Embryonic facial prominence (tissue), 1 donor: ENCODE data around the gene BAG3.
"Not testable (repeated sequence)": the region's sequence is repeated elsewhere in the genome, so short reads cannot be mapped to it uniquely, and the experiment has no call there.

Experiments
- DNase-seq: peaks from one replicate; pipeline ENCODE4 v3.0.0-alpha.2; 2016; ENCODE audit errors: extremely low spot score

The BAG3 gene

GRCh38 chr10:119640384-119640783, 10.8 kb upstream of the BAG3 start:
- no peak for DNase-seq

DNA sequence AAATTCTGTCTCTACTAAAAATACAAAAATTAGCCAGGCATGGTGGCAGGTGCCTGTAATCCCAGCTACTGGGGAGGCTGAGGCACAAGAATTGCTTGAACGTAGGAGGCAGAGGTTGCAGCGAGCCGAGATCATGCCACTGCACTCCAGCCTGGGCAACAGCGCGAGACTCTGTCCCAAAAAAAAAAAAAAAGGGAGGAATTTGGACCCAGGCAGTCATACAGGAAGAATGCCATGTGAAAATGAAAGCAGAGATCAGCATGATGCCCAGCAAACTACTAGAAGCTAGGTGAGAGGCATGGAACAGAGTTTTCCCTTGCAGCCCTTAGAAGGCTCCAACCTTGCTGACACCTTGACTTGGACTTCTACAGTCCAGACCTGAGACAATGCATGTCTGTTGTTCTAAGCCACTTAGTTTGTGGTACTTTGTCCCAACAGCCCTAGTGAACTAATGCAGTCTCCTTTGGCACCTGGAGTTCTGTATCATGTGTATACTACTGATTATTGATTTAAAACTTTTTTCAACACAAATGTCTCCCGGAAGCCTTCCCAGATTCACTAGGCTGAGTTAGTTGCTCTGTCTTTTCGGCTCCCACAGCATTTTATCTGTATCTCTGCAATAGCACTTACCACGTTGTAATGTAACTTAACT, 10.2 kb upstream of the BAG3 start:
- DNase-seq = no peak

DNA sequence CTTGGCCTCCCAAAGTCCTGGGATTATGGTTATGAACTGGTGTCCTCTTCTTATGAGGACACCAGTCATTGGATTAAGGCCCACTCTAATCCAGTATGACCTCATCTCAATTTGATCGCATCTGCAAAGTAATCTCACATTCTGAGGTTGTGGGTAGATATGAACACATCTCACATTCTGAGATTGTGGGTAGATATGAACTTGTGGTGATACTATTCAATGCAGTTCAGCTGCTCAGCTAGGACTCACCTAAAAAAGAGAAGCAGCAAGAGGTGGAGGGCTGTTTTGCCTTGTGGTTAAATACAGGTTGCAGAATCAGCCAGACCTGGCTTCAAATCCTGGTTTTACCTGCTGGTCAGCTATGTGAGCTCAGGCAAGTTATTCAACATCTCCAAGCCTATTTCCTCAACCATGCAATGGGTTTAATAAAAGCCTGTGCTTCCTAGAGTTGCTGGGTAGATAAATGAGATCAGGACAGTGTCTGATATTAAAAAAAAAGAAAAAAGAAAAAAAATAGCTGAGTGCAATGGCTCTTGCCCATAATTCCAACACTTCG, 8.5 kb upstream of the BAG3 start:
- no peak for DNase-seq

- DNase-seq = no peak
These were observed 7.6 kb upstream of the BAG3 start for GRCh38 chr10:119643306-119644204.

DNA sequence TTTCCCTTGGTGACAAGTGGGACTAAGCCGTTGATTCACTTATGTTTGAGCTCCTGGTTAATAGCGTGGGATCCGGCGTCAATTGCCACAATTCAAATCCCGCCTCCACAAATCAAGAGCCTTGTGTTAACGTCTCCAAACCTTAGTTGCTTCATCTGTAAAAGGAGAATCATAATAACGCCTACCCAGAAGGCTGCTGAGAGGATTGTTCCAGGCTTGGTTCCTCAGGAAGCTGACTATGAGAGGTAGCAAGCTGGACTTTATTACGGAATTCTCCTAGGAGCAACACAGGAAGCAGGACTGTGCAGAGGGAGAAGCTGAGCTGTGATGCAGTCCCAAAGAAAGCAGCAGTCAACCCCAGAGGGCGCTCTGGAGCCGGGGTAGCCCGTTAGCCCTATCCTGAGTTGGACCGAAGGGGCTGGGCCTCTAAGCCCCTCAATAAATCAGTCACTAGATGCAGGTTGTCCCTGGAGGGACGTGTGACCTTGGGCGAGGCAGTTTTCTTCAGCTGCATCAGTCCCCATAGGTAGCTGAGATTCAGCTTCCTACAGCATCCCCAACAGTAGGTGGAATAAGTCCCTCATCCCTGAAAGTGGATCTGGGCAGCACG, 6.9 kb upstream of the BAG3 start:
- DNase-seq = no peak

DNA sequence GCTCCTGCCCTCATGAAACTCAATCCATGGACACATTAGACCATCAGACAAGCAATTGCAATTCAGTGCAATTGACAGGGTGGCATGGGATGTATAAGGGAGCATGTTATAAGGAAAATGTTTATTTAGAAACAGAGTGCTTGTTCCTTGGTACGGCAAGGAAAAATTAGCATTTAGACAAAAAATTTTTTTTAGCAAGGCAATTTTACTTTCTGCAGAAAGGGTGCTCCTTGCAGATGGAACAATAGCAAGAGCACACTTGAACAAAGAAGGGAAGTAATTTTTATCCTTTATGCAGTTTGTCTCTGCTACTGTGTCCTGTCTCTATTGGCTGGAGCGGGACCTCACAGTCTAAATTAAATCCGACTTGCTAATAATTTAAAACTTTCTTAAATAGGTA, 6.2 kb upstream of the BAG3 start:
- no peak for DNase-seq

GRCh38 chr10:119650062-119650461, 1.1 kb upstream of the BAG3 start:
- no peak for DNase-seq

- no peak for DNase-seq
These were observed 557 bp downstream of the BAG3 start for GRCh38 chr10:119651514-119652360.

GRCh38 chr10:119652361-119652730, 1.2 kb downstream of the BAG3 start:
- peak; percentile 78 for DNase-seq

DNA sequence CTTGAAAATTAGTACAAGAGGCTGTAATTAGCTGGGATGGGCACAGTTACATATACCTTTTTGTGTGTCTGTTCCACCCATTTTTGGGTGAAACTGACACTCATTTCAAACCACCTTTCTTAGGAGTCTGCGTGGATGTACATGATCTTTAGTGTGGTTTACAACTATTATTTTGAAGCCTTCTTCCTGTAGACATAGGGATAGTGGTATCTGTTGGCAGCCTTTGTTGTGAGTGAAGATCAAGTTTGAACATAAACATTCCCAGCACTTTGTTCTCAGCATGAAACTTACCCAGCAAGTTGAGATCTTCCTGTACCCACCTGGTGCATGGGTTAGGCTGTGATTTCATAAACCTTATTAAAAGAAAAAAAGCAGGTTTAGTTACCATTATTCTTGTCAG, 2.0 kb downstream of the BAG3 start:
- DNase-seq = no peak

GRCh38 chr10:119653916-119654315, 2.7 kb downstream of the BAG3 start:
- no peak for DNase-seq

GRCh38 chr10:119654540-119654939, 3.4 kb downstream of the BAG3 start:
- DNase-seq = no peak

DNA sequence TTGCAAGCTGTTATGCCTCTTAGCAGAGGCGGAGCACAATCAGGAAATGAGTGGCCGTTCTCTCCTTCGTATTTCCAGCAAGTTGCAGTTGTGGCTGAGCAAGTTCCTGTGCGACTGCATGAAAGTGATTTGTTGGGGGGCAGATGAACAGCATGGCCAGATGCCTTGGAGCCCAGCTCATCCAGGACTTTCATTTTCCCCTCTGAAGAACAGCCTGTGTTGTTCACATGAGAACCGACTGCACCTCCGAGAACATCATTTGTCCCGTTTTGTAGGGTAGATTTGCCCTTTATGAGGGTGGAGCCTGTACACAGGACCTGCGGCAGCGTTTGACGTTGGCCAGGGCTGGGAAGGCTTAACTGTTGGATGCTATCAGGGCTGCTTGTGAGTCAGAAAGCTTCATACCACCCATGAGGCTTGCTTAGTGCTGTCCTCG, 4.4 kb downstream of the BAG3 start:
- no peak for DNase-seq

GRCh38 chr10:119656760-119657159, 5.6 kb downstream of the BAG3 start:
- no peak for DNase-seq

- DNase-seq = no peak
These were observed 6.5 kb downstream of the BAG3 start for GRCh38 chr10:119657725-119658124.

DNA sequence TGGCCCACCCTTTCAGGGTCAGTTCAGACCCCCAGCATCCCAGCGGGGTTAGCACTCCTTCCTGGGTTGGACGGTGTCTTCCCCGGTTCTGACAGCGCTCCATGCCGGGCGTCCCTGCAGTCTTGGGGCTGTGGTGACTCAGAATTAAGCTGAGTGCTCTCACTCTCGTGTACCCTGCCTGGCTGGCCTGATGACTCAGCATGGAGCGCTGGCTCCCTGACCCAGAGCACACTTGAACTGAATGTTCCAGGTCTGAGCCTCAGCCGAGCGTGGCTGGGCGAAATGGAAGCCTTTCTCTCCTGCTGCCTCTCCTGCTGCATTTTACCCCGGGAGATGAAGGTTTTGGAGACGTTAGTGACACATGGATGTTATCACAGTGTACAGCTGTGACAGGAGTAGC, 7.1 kb downstream of the BAG3 start:
- no peak for DNase-seq

- no peak for DNase-seq
These were observed 8.8 kb downstream of the BAG3 start for GRCh38 chr10:119659951-119660350.

- DNase-seq = not testable (repeated sequence)
These were observed 11.0 kb downstream of the BAG3 start for GRCh38 chr10:119662076-119662605.

- DNase-seq = no peak
These were observed 12.9 kb downstream of the BAG3 start for GRCh38 chr10:119663866-119664698.
